DLD1 (cell line): Measurements from ENCODE around the gene DPM2.

Source experiments
- in situ Hi-C: cut with HindIII; loops from 2 replicates; pipeline ENCODE4 v1.10.0; 2017; ENCODE audit warnings: low sequenced_read_pairs

The DPM2 gene

GRCh38 chr9:127938298-127938690 lies 640 bp upstream of the DPM2 start:
- in situ Hi-C loops: loop anchor here (10.0 kb wide), 1 partner anchor 157 kb away; no protein-coding TSS in a partner anchor

- in situ Hi-C loops: loop anchor here (10.0 kb wide), 1 partner anchor 158 kb away; no protein-coding TSS in a partner anchor
Observed at GRCh38 chr9:127937056-127937387, 632 bp downstream of the DPM2 start.

- in situ Hi-C loops: loop anchor here (10.0 kb wide), 1 partner anchor 158 kb away; no protein-coding TSS in a partner anchor
Observed at GRCh38 chr9:127936347-127936852, 1.3 kb downstream of the DPM2 start.

GRCh38 chr9:127935765-127936221 lies 1.9 kb downstream of the DPM2 start:
- in situ Hi-C loops: loop anchor here (10.0 kb wide), 1 partner anchor 159 kb away; no protein-coding TSS in a partner anchor

GRCh38 chr9:127934986-127935385 lies 2.7 kb downstream of the DPM2 start:
- in situ Hi-C loops: loop anchor here (10.0 kb wide), 1 partner anchor 160 kb away; no protein-coding TSS in a partner anchor

- in situ Hi-C loops: loop anchor here (10.0 kb wide), 1 partner anchor 161 kb away; no protein-coding TSS in a partner anchor
Observed at GRCh38 chr9:127934248-127934647, 3.4 kb downstream of the DPM2 start.

- in situ Hi-C loops: loop anchor here (10.0 kb wide), 1 partner anchor 164 kb away; no protein-coding TSS in a partner anchor
Observed at GRCh38 chr9:127931092-127931881, 6.4 kb downstream of the DPM2 start.

GRCh38 chr9:127930231-127931091 lies 7.2 kb downstream of the DPM2 start, which contains the start of gene PIP5KL1:
TSS of gene PIP5KL1 (minus strand) at chr9:127930777. CDS start at chr9:127930752, 25 bp downstream.
- in situ Hi-C loops: loop anchor here (10.0 kb wide), 1 partner anchor 164 kb away; no protein-coding TSS in a partner anchor

- in situ Hi-C loops: no loop called here
Observed at GRCh38 chr9:127929625-127929979, 8.1 kb downstream of the DPM2 start.

GRCh38 chr9:127928676-127929624 lies 8.7 kb downstream of the DPM2 start:
- in situ Hi-C loops: no loop called here

- in situ Hi-C loops: no loop called here
Observed at GRCh38 chr9:127927988-127928675, 9.5 kb downstream of the DPM2 start.

- in situ Hi-C loops: no loop called here
Observed at GRCh38 chr9:127927201-127927987, 10.3 kb downstream of the DPM2 start.

GRCh38 chr9:127926906-127927200 lies 10.8 kb downstream of the DPM2 start:
- in situ Hi-C loops: no loop called here

GRCh38 chr9:127925959-127926905 lies 11.4 kb downstream of the DPM2 start:
- in situ Hi-C loops: no loop called here

- in situ Hi-C loops: no loop called here
Observed at GRCh38 chr9:127924736-127925444, 12.8 kb downstream of the DPM2 start.

GRCh38 chr9:127923771-127924170 lies 13.9 kb downstream of the DPM2 start:
- in situ Hi-C loops: no loop called here

- in situ Hi-C loops: no loop called here
Observed at GRCh38 chr9:127923046-127923445, 14.6 kb downstream of the DPM2 start.
